ENCODE data around the gene PSMF1. TPM values are rescaled to one million over a fixed set of nuclear protein-coding genes. Genes with fewer than 3 reads are reported as not detected.

Gene PSMF1
- total and polyA plus RNA-seq, 2 of the 4 experiments (the other 2 are of a cell fraction), result 93.6 to 109 TPM

DNA sequence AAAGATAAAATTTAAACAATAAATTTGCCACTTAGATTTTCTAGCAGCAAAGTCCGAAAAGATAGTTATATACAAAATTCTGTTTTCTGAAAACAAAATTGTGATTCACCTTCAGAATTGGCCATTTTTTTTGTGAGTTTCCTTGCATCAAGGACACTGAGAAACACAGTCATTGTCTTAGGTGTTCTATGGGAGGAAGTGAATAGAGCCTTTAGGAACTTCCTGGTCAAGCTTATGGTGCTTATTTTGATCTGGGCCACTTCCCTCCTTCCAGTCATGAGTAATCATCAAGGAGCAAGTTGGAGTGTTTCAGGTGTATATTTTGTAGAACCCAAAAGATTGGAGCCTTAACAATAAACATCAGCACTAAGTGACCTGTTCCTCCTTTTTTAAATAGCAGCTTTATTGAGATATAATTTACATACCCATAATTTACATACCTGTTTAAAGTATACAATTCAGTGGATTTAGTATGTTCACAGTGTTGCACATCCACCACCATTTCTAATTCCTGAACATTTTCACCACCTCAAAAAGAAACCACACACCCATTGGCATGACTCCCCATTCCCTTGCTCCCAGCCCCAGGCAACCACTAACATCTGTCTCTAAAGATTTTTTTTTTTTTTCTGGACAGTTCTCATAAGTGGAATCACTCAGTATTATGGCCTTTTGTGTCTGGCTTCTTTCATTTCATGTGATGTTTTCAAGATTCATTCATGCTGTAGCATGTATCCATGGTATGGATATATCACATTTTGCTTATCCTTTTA is 48.7 kb downstream of the PSMF1 start:
- H3K23ac ChIP-seq (ENCODE audit: low read depth, low read length), result no peak overlapping the region
- no peak overlapping the region for H2AK5ac ChIP-seq (ENCODE audit: low read depth, low read length)
- no peak overlapping the region for H2BK5ac ChIP-seq (ENCODE audit: low read depth, low read length, poor library complexity, severe bottlenecking)
- H2BK15ac ChIP-seq (ENCODE audit: low read depth, low read length), result no peak overlapping the region
- no peak overlapping the region for H2AK9ac ChIP-seq (replicated peaks; ENCODE audit: low read depth, low read length, poor library complexity)
- H3K9ac ChIP-seq (ENCODE audit: low read depth, low read length), result no peak overlapping the region
- H3K9me1 ChIP-seq (ENCODE audit: insufficient read depth, low read length), result peaks cover 22% of the 10 kb centered on the region
- H2BK20ac ChIP-seq (ENCODE audit: low read depth, low read length), result no peak overlapping the region
- H3K27ac ChIP-seq (ENCODE audit: insufficient read depth, low read length), result no peak overlapping the region
- H3K36me3 ChIP-seq (ENCODE audit: control insufficient read depth, insufficient read depth, low read length), result peaks cover 56% of the 10 kb centered on the region
- no peak overlapping the region for H4K5ac ChIP-seq (ENCODE audit: low read depth, low read length)
- H3K79me1 ChIP-seq (ENCODE audit: low read depth in 1 of 2, low read length in 2 of 2), result no peaks in the 10 kb centered on the region; a peak in 1 of 4 replicates
- H3K9me3 ChIP-seq (ENCODE audit: control insufficient read depth, insufficient read depth, low read length), result no peaks in the 10 kb centered on the region
- H3K14ac ChIP-seq (replicated peaks; ENCODE audit: low read depth, low read length), result no peak overlapping the region
- ATAC-seq (ENCODE audit: low read depth) (no peak), DNase-seq (no peak)
- in situ Hi-C loops (cut with MboI; ENCODE audit: low sequenced_read_pairs), result no loop called here
- H4K20me1 ChIP-seq (ENCODE audit: insufficient read depth, low read length), result peaks cover 22% of the 10 kb centered on the region; the same call in 1 of the 2 replicates
- no peak overlapping the region for H4K8ac ChIP-seq (ENCODE audit: low read depth in 2 of 2, low read length in 2 of 2)
- no TSS peak for BruUV-seq (replicated peaks)
- no peak overlapping the region for H3K4me2 ChIP-seq (ENCODE audit: low read depth, low read length)
- H2AFZ ChIP-seq (replicated peaks; ENCODE audit: low read length, poor library complexity), result no peak overlapping the region
- TF ChIP-seq CEBPB (IDR thresholded peaks at IDR 0.05; ENCODE audit: low read depth, low read length), result no peak
- TF ChIP-seq, protein P1, sequence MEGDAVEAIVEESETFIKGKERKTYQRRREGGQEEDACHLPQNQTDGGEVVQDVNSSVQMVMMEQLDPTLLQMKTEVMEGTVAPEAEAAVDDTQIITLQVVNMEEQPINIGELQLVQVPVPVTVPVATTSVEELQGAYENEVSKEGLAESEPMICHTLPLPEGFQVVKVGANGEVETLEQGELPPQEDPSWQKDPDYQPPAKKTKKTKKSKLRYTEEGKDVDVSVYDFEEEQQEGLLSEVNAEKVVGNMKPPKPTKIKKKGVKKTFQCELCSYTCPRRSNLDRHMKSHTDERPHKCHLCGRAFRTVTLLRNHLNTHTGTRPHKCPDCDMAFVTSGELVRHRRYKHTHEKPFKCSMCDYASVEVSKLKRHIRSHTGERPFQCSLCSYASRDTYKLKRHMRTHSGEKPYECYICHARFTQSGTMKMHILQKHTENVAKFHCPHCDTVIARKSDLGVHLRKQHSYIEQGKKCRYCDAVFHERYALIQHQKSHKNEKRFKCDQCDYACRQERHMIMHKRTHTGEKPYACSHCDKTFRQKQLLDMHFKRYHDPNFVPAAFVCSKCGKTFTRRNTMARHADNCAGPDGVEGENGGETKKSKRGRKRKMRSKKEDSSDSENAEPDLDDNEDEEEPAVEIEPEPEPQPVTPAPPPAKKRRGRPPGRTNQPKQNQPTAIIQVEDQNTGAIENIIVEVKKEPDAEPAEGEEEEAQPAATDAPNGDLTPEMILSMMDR (conservative IDR thresholded peaks at IDR 0.05; ENCODE audit: low read depth, low read length), result no peak
- TF ChIP-seq RFX5 (IDR thresholded peaks at IDR 0.05; ENCODE audit: low read depth, low read length), result no peak
- TF ChIP-seq, protein P2, sequence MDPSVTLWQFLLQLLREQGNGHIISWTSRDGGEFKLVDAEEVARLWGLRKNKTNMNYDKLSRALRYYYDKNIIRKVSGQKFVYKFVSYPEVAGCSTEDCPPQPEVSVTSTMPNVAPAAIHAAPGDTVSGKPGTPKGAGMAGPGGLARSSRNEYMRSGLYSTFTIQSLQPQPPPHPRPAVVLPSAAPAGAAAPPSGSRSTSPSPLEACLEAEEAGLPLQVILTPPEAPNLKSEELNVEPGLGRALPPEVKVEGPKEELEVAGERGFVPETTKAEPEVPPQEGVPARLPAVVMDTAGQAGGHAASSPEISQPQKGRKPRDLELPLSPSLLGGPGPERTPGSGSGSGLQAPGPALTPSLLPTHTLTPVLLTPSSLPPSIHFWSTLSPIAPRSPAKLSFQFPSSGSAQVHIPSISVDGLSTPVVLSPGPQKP (IDR thresholded peaks at IDR 0.05; ENCODE audit: borderline replicate concordance, low read depth, low read length), result no peak
- no peak for TF ChIP-seq RCOR1 (IDR thresholded peaks at IDR 0.05; ENCODE audit: insufficient replicate concordance, low read length)
- no peak for TF ChIP-seq MAFK (IDR thresholded peaks at IDR 0.05; ENCODE audit: low read depth, low read length)
- TF ChIP-seq, protein P3, sequence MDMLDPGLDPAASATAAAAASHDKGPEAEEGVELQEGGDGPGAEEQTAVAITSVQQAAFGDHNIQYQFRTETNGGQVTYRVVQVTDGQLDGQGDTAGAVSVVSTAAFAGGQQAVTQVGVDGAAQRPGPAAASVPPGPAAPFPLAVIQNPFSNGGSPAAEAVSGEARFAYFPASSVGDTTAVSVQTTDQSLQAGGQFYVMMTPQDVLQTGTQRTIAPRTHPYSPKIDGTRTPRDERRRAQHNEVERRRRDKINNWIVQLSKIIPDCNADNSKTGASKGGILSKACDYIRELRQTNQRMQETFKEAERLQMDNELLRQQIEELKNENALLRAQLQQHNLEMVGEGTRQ (IDR thresholded peaks at IDR 0.05; ENCODE audit: low read depth, low read length), result no peak
- no peak for TF ChIP-seq RAD21 (IDR thresholded peaks at IDR 0.05; ENCODE audit: low read length)
- TF ChIP-seq SMC3 (IDR thresholded peaks at IDR 0.05; ENCODE audit: low read depth, low read length), result no peak
- no peak for TF ChIP-seq MXI1 (IDR thresholded peaks at IDR 0.05; ENCODE audit: borderline replicate concordance, low read depth, low read length)
- TF ChIP-seq NFE2L2 (IDR thresholded peaks at IDR 0.05; ENCODE audit: low read depth, low read length), result no peak
- no peak for TF ChIP-seq CHD1 (IDR thresholded peaks at IDR 0.05; ENCODE audit: low read depth, low read length)
- H3K18ac ChIP-seq (ENCODE audit: low read depth, low read length), result no peak overlapping the region
- no peak overlapping the region for H2BK120ac ChIP-seq (ENCODE audit: low read depth, low read length)
- intact Hi-C loops (cut with micrococcal nuclease), result no loop called here
- CTCF ChIA-PET, result no interaction called here
- H3K4me1 ChIP-seq (ENCODE audit: control insufficient read depth, insufficient read depth, low read length), result no peaks in the 10 kb centered on the region
- no peak overlapping the region for H3K56ac ChIP-seq (ENCODE audit: extremely low read depth, insufficient read depth, low read length)
- POLR2A ChIA-PET (ENCODE audit: unreplicated experiment), result no interaction called here
- no peak overlapping the region for H3K4me3 ChIP-seq (ENCODE audit: insufficient read depth, low read depth, low read length)
- dilution Hi-C loops (cut with HindIII; ENCODE audit: low sequenced_read_pairs, unreplicated experiment), result no loop called here
- H3K27me3 ChIP-seq (ENCODE audit: control insufficient read depth, insufficient read depth, low read length), result no peaks in the 10 kb centered on the region
- no CpG with 5 or more reads among the region's 1 CpG for WGBS, 2 experiments (ENCODE audit: extremely low coverage in 2 of 2, insufficient read length in 1 of 2)
- H4K91ac ChIP-seq (ENCODE audit: insufficient read depth, low read depth, low read length), result no peak overlapping the region
- no peak overlapping the region for H3K4ac ChIP-seq (ENCODE audit: low read depth, low read length)

Measured in IMR-90 (cell line).